Stimulated activated CD8-positive, alpha-beta memory T cell treated with anti-CD3 and anti-CD28 coated beads, Interleukin-12 subunit alpha, Interleukin-12 subunit beta, amount 100 ng/mL, for 1 hour (primary cell): Measurements from ENCODE around the gene RSKR.
A peak's percentile ranks its signal among the peaks of the same experiment; 100 is the strongest.
"Not testable (repeated sequence)": the region's sequence is repeated elsewhere in the genome, so short reads cannot be mapped to it uniquely, and the experiment has no call there.

ENCODE experiments used
- DNase-seq: peaks from one replicate; pipeline ENCODE4 v3.0.0-alpha.2; 2020; ENCODE audit warnings: low read depth

Gene RSKR

DNA sequence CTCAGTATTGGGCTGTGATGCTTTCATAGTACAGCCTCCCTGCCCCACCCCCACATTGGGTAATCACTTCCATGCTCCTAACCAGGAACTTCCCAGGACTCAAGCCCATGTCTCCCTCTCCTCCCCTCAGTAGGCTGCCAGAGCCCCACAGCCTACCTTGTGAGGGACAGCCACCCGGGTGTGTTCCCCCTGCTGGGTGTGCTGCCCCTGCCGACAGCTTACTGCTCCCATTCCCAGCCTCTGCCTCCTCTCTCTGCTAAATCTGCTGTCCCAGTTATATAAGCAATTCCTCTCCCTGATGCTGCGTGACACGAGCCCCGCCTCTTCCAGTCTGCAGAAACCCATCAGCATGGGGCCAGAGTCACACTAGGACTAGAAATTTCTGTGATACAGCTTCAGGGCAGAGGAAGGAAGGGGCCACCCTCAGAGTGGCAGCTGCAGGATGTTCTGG lies at the start of gene RSKR:
Gene RSKR, minus strand, starts transcription at position 255 of the 451 bp plus-strand sequence. Its CDS starts 24 bp downstream, at position 231.
- no peak for DNase-seq

DNA sequence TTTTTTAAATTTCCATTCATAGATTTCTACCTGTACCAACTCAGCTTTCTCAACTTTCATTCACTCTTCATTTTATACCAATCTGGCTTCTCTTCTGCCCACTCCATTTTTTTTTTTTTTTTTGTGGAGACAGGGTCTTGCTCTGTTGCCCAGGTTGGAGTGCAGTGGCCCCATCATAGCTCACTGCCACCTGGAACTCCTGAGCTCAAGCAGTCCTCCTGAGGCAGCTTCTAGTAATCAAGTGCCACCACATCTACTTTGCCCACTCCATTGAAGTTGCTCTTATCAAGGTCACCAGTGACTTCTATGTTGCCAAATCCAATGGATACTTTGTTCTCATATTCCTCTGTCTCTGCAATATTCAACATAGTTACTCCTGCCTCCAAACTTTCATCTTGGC lies 49.7 kb upstream of the RSKR start:
- DNase-seq: no peak

- no peak for DNase-seq
These were observed 48.5 kb upstream of the RSKR start for GRCh38 chr17:28662527-28662829.

DNA sequence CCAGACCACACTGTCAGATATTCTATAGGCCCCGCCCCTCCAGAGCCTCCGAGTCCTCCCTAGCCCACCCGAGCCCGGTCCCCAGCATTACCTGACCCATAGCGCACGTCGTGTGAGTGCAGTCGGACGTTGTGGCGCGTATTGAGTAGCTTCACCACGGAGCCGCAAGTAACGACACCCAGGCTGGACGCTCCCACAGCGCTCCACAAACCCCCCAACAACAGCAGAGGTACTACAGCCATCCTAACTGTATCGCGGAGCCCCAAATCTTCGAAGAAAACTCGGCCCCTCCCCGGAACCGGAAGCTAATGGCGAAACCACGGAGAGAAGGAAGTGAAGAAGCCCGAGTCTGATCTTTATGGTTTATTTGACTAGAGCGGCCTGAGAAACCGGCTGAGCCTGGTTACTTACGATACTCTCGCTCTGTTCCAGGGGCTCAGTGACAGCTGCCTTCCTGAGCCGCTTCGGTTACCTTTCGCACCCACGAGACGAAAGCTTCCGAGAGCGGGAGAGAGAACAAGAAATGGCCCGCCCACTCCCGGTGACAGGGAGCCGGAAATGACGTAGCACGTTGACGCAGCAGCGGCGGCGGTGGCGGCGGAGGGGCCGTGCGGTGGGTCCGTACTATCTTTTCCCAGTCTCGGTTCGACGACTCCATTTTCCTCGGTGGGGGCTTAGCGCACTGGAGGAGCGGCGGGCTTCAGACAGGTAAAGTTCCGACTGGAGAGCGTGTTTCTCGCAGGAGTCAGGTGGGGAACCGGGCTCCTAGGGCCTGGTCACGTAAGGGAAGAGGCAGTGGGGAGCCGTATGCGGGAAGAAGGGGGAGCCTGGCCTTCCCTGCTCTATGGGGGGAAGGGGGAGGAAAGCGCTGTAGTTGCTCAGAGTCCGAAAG lies 47.9 kb upstream of the RSKR start, which contains the start of the genes SDF2 and SUPT6H:
Gene SDF2, minus strand, starts transcription at position 272 of the 892 bp plus-strand sequence. Its CDS starts 30 bp downstream, at position 242.
Gene SUPT6H, plus strand, starts transcription at position 571 of the 892 bp plus-strand sequence. CDS start 11,197 bp downstream, outside the sequence.
- DNase-seq: peak; percentile 93

DNA sequence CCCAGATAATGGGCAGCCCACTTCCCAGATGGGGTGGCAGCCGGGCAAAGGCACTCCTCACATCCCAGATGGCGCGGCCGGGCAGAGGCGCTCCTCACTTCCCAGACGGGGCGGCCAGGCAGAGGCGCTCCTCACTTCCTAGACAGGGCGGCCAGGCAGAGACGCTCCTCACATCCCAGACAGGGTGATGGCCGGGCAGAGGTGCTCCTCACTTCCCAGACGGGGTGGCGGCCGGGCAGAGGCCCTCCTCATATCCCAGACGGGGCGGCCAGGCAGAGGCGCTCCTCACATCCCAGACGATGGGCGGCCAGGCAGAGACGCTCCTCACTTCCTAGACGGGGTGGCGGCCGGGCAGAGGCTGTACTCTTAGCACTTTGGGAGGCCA lies 45.5 kb upstream of the RSKR start:
- not testable (repeated sequence) for DNase-seq

- not testable (repeated sequence) for DNase-seq
These were observed 44.9 kb upstream of the RSKR start for GRCh38 chr17:28658766-28659496.

DNA sequence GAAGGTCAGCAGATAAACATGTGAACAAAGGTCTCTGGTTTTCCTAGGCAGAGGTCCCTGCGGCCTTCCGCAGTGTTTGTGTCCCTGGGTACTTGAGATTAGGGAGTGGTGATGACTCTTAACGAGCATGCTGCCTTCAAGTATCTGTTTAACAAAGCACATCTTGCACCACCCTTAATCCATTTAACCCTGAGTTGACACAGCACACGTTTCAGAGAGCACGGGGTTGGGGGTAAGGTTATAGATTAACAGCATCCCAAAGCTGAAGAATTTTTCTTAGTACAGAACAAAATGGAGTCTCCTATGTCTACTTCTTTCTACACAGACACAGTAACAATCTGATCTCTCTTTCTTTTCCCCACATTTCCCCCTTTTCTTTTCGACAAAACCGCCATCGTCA lies 44.4 kb upstream of the RSKR start:
- DNase-seq: not testable (repeated sequence)

GRCh38 chr17:28657756-28658155 lies 43.8 kb upstream of the RSKR start:
- DNase-seq: no peak

DNA sequence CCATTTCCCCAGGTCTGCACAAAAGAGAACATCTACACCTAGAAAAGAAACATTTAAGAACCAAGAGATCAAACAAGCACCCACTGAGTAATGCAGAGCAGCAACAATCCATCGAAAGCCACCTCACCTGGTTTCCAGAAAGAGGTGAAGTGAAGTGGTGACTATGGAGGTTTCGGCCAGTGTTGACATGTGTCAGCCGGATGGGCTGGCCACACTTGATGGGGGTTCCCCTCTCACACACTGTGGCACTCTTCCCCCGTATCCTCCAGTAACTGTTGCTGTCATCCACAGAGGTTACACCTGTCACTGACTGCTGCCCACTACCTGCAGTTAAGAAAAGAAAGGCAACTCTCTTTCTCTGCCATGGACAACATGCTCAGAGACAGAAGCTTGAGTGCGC lies 41.2 kb upstream of the RSKR start:
- no peak for DNase-seq

DNA sequence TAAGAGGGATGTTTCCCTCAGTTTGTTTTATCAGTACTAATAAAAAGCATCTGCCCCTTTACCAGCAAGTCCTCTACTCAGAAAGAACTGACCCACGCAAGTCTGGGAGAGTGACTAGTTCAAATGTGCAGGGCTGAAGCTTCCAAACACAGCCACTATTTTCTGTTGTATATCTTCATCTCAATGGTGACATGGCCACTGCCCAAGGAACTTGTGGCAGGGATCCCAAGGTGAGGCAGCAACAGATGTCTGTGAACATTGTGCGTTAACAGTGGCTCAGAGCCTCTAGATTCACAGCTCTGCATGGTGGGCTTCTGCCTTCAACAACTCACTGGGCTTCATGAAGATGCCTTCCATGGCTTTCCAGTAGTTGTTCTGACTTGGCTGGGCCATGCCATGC lies 34.7 kb upstream of the RSKR start:
- no peak for DNase-seq

DNA sequence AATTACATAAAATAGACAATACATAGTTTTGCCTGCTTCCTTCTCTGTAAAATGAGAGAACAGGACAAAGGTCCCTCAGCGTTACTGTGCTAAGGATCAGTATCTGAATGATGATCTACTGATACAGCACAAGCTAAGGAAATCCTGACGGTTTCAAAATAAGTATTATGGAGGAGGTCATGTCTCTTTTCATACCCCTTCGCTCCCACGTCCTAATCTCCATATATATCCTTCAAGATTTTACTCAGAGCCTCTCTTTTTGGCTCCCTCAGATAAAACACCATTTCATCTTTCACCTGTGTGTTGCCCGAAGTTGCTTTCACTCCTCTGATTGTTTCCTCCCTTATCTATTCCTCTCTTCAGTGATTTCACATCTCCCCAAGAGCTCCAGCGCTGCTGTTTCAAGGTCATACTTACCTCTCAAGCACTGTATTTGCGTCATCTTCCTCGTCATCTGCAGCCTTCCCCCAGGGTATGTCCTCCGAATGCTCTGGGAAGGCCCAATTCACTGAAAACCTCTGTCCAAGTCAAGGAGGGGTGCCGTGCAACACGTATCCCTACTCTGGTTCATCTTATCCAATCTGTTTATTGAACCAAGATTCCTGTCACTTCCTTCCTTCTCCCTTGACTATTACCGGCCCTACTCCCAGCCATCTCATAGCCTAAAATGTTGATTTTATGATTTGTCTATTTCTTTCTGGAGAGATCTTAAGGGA lies 32.2 kb upstream of the RSKR start:
- DNase-seq: no peak

- no peak for DNase-seq
These were observed 31.6 kb upstream of the RSKR start for GRCh38 chr17:28645576-28645939.

DNA sequence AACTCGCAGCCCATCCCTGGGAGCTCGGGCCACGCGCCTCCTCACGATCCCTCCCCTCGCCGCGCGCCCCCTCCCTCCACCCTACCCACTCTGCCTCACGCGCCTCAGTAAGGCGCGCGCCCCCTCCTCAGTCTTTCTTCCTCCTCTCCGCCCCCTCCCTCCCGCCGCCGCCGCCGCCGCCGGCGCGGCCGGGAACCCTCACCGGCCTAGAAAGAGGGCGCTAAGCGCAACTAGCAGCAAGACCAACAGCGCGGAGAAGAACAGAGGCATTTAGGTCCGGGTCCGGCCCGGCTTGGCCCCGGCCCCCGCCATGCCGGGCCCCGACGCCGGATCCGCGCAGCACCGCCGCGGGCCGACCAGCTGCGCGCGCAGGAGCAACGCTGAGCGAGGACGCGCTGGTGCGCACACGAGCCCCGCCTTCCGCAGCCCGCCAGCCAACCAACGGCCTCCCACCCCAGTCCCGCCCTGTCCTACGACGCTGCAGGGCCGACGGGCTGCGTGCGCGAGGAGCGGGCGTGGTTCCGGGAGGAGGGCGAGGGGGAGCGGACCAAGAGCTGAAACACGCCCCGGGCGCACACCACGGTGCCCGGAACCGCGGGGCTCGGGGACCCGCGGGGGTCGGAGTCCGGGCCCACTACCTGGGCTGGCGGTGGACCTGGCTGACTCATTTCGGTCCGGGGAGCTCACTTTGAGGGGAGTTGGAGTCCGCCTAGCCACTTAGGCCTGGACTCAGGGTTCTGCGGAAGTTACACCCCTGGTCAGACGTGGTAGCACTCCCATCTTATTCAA lies 31.0 kb upstream of the RSKR start, which contains the start of gene BLTP2:
Gene BLTP2, minus strand, starts transcription at position 372 of the 789 bp plus-strand sequence. Its CDS starts 102 bp downstream, at position 270.
- peak; percentile 92 for DNase-seq

- no peak for DNase-seq
These were observed 30.2 kb upstream of the RSKR start for GRCh38 chr17:28643983-28644786.

DNA sequence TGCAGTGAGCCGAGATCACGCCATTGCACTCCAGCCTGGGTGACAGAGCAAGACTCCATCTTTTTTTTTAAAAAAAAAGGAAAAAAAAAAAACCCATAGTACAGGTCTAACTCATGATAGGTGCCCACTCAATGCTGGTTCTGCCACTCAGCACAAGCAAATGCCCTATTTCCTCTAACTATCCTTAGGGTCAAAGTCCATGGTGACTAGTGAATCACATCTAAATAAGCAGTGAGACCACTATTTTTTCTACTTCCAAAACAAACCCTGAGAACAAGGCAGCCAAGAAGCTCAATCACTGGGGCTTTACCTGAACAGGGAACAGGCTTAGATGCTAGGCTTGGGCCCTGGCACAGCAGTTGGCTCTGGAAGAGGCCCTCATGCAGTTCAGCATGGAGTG lies 27.6 kb upstream of the RSKR start:
- no peak for DNase-seq

GRCh38 chr17:28635506-28635905 lies 21.5 kb upstream of the RSKR start:
- no peak for DNase-seq

DNA sequence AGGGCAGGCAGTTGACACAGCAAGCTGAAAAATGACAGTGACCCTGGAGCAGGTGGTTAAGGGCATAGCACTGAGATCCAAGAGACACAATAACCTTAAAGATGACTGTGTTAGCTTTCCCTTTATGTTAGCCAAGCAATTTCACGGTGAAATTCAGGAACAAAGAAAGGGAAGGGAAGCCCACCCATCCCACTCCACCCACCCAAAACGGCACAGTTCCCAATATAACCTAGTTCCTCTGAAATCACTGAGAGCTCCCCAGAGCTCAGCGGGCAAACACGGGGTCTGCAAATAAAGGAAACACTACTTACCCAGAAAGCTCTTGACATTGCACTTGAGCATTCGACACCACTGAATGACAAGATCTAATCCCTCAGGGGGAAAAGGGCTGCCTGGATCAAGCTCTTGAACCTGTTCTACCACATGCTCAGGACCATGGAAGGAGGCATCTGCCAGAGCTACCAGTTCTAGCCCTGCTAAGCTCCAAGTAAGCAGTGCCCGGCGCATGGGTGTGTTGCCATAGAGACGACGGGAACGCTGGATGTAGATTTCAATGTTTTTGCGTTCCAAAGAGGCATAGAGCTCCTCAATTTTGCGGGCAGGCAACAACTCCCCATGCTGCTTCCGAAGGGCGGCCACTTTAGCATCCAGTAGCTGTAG lies 20.4 kb upstream of the RSKR start:
- no peak for DNase-seq

DNA sequence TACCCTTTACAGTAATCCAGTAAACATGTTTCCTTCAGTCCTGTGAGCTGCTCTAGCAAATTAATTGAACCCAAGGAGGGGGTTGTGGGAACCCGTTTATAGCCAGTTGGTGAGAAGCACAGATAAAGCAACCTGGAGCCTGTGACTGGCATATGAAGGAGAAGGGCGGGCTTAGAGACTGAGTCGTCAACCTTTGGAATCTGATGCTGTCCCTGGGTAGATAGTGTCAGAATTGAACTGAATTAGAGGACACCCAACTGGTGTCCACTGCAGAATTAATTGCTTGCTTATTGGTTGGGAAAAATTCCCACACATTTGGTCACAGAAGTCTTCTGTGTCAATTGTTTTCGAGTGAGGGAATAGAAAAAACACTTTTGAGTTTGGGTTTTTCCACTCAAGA lies 12.8 kb upstream of the RSKR start:
- no peak for DNase-seq

GRCh38 chr17:28624148-28624547 lies 10.2 kb upstream of the RSKR start:
- DNase-seq: no peak

- no peak for DNase-seq
These were observed 9.7 kb upstream of the RSKR start for GRCh38 chr17:28623696-28624095.
